ENCODE data around the gene USP1. TPM values are rescaled to one million over a fixed set of nuclear protein-coding genes. Genes with fewer than 3 reads are reported as not detected.

USP1 gene
- total and polyA plus RNA-seq, 10 of the 15 experiments (the other 5 are each of a cell fraction or from before 2014, with no cell fraction given) = 25.6 to 77.9 (median 48.1) TPM

DNA sequence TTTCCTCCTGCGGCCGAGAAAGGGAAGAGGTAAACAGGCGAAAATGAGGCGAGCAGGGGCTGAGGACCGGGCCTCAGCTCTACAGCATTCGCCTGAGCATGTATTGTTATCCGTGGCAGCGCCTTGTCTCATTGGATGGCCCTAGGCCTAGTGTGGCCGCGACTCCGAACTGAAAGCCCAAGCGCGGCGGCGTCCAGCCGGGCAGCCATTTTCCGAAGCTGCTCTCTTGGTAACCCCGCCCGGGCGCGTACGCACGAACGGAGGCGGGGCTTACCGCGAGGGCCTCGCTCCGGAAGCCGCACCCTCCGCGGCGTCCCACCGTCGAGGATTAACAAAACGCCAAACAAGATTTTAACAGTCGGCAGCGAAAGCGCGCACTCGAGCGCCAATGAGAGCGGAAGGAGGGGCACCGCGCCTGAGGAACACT lies 797 bp upstream of the USP1 start (continued):
- TF ChIP-seq, protein P1, sequence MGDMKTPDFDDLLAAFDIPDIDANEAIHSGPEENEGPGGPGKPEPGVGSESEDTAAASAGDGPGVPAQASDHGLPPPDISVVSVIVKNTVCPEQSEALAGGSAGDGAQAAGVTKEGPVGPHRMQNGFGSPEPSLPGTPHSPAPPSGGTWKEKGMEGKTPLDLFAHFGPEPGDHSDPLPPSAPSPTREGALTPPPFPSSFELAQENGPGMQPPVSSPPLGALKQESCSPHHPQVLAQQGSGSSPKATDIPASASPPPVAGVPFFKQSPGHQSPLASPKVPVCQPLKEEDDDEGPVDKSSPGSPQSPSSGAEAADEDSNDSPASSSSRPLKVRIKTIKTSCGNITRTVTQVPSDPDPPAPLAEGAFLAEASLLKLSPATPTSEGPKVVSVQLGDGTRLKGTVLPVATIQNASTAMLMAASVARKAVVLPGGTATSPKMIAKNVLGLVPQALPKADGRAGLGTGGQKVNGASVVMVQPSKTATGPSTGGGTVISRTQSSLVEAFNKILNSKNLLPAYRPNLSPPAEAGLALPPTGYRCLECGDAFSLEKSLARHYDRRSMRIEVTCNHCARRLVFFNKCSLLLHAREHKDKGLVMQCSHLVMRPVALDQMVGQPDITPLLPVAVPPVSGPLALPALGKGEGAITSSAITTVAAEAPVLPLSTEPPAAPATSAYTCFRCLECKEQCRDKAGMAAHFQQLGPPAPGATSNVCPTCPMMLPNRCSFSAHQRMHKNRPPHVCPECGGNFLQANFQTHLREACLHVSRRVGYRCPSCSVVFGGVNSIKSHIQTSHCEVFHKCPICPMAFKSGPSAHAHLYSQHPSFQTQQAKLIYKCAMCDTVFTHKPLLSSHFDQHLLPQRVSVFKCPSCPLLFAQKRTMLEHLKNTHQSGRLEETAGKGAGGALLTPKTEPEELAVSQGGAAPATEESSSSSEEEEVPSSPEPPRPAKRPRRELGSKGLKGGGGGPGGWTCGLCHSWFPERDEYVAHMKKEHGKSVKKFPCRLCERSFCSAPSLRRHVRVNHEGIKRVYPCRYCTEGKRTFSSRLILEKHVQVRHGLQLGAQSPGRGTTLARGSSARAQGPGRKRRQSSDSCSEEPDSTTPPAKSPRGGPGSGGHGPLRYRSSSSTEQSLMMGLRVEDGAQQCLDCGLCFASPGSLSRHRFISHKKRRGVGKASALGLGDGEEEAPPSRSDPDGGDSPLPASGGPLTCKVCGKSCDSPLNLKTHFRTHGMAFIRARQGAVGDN (IDR thresholded peaks at IDR 0.05) = no peak
- TF ChIP-seq BCL11A (IDR thresholded peaks at IDR 0.05; ENCODE audit: low read depth, low read length) (no peak), BHLHE40 (IDR thresholded peaks at IDR 0.05; ENCODE audit: borderline replicate concordance in 1 of 2, low read depth in 2 of 2, low read length in 1 of 2) (peak; percentile 44 to 52; a peak in 2 of 4 replicates), TAF1 (IDR thresholded peaks at IDR 0.05; ENCODE audit: borderline replicate concordance, low read depth, low read length) (peak; percentile 97), EGR1 (IDR thresholded peaks at IDR 0.05; ENCODE audit: borderline replicate concordance in 1 of 2, low read depth in 2 of 2, low read length in 2 of 2) (peak in 1 of 2 experiments; percentile 6; a peak in 1 of 3 replicates), POLR2AphosphoS2 (IDR thresholded peaks at IDR 0.05; ENCODE audit: low read depth, low read length) (peak; percentile 78), POLR2AphosphoS5 (IDR thresholded peaks at IDR 0.05; ENCODE audit: low read length) (peak; percentile 91), STAT3 (IDR thresholded peaks at IDR 0.05; ENCODE audit: low read depth, low read length) (no peak), HDGF (IDR thresholded peaks at IDR 0.05) (no peak), IKZF2 (IDR thresholded peaks at IDR 0.05) (peak in 1 of 2 experiments; percentile 1; a peak in 1 of 4 replicates), FOS (IDR thresholded peaks at IDR 0.05; ENCODE audit: borderline replicate concordance, extremely low read depth, insufficient read length) (no peak), SMC3 (IDR thresholded peaks at IDR 0.05; ENCODE audit: borderline replicate concordance, low read length) (0 out of 2 replicates have a peak, but pooled peaks have one; percentile 9), HCFC1 (IDR thresholded peaks at IDR 0.05; ENCODE audit: low read length) (peak; percentile 40), CHD4 (IDR thresholded peaks at IDR 0.05) (no peak), BACH1 (IDR thresholded peaks at IDR 0.05; ENCODE audit: borderline replicate concordance) (peak; percentile 29; the same call in 1 of the 2 replicates), CEBPB (IDR thresholded peaks at IDR 0.05; ENCODE audit: borderline replicate concordance in 1 of 2, low read depth in 2 of 2, low read length in 2 of 2) (no peak), LARP7 (IDR thresholded peaks at IDR 0.05) (peak; percentile 36; the same call in 1 of the 2 replicates), ZNF384 (IDR thresholded peaks at IDR 0.05; ENCODE audit: borderline replicate concordance, low read depth, low read length) (no peak), NFXL1 (IDR thresholded peaks at IDR 0.05; ENCODE audit: borderline replicate concordance) (no peak), DPF2 (IDR thresholded peaks at IDR 0.05) (0 out of 2 replicates have a peak, but pooled peaks have one; percentile 44), IRF4 (IDR thresholded peaks at IDR 0.05; ENCODE audit: low read depth, low read length) (peak; percentile 19; the same call in 1 of the 2 replicates)
- TF ChIP-seq, protein P2, sequence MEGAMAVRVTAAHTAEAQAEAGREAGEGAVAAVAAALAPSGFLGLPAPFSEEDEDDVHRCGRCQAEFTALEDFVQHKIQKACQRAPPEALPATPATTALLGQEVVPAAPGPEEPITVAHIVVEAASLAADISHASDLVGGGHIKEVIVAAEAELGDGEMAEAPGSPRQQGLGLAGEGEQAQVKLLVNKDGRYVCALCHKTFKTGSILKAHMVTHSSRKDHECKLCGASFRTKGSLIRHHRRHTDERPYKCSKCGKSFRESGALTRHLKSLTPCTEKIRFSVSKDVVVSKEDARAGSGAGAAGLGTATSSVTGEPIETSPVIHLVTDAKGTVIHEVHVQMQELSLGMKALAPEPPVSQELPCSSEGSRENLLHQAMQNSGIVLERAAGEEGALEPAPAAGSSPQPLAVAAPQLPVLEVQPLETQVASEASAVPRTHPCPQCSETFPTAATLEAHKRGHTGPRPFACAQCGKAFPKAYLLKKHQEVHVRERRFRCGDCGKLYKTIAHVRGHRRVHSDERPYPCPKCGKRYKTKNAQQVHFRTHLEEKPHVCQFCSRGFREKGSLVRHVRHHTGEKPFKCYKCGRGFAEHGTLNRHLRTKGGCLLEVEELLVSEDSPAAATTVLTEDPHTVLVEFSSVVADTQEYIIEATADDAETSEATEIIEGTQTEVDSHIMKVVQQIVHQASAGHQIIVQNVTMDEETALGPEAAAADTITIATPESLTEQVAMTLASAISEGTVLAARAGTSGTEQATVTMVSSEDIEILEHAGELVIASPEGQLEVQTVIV (IDR thresholded peaks at IDR 0.05; ENCODE audit: borderline replicate concordance, partially characterized antibody) = peak; percentile 61
- TF ChIP-seq, protein P3, sequence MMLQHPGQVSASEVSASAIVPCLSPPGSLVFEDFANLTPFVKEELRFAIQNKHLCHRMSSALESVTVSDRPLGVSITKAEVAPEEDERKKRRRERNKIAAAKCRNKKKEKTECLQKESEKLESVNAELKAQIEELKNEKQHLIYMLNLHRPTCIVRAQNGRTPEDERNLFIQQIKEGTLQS (IDR thresholded peaks at IDR 0.05; ENCODE audit: borderline replicate concordance, extremely low read depth, low read depth, low read length) = no peak
- TF ChIP-seq, protein P4, sequence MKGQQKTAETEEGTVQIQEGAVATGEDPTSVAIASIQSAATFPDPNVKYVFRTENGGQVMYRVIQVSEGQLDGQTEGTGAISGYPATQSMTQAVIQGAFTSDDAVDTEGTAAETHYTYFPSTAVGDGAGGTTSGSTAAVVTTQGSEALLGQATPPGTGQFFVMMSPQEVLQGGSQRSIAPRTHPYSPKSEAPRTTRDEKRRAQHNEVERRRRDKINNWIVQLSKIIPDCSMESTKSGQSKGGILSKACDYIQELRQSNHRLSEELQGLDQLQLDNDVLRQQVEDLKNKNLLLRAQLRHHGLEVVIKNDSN (IDR thresholded peaks at IDR 0.05; ENCODE audit: borderline replicate concordance, extremely low read length, insufficient read depth, low read depth, low read length) = no peak
